K562 (cell line): ENCODE data around the gene KLK2. TPM values are rescaled to one million over a fixed set of nuclear protein-coding genes. Genes with fewer than 3 reads are reported as not detected.

Source experiments
- ATAC-seq: fragments of 200-7000 bp; cut with Tn5 transposase; 3 replicates; pipeline ENCODE4 v1.9.1; 2020; ENCODE audit warnings: moderate library complexity
- BruUV-seq: library from RNA; stranded (reverse); fragments of 400-500 nt; replicated peaks from 2 replicates; lab custom pipeline; 2021; lab: Mats Ljungman, UMichigan
- CTCF ChIA-PET: fragments of 300-600 bp; formaldehyde crosslinking; extraction: SDS; loops from one replicate; lab custom pipeline; 2021; ENCODE audit warnings: low intra/inter-chr PET ratio; lab: Yijun Ruan, JAX
- POLR2A ChIA-PET: fragments of 300-600, 350-650 bp; sonication (Branson Sonifier 250); formaldehyde crosslinking; extraction: SDS; loops from one replicate; lab custom pipeline; 2021; ENCODE audit warnings: antibody characterized with exemption, inconsistent platforms; lab: Yijun Ruan, JAX
- DNase-seq, 4 experiments: peaks; one replicate each; pipeline versions ENCODE4 v3.0.0 to v3.0.0-alpha.2; 2011 to 2018; ENCODE audit warnings: low spot score in 3 of 4, mixed read lengths in 3 of 4; ENCODE audit errors: extremely low read depth in 1 of 4
- FAIRE-seq: peaks from 2 replicates; lab custom pipeline; 2011; peaks lifted over from hg19 to GRCh38; lab: Jason Lieb, UNC
- H2AFZ ChIP-seq: 2 replicates; pipeline ENCODE4 v1.6.0; 2011; ENCODE audit warnings: low read depth, low read length, control low read depth, inconsistent platforms
- H3K27ac ChIP-seq: fragments of 200-600 bp; 3 replicates; pipeline ENCODE4 v1.8.0; 2011; ENCODE audit warnings: low read depth, mild to moderate bottlenecking, control low read depth, inconsistent platforms, low read length, moderate library complexity, mixed read lengths; ENCODE audit errors: extremely low read depth
- H3K27me3 ChIP-seq, 2 experiments: fragments of 300-600 bp in 1 of 2; 2 replicates in 1 of 2; 3 replicates in 1 of 2; pipeline versions ENCODE4 v1.6.0 to v1.8.0; 2011; ENCODE audit warnings: inconsistent platforms in 2 of 2, low read length in 2 of 2, mild to moderate bottlenecking in 1 of 2, mixed read lengths in 1 of 2, moderate library complexity in 1 of 2; ENCODE audit not compliant: control insufficient read depth in 2 of 2, insufficient read depth in 2 of 2
- H3K36me3 ChIP-seq: fragments of 300-600 bp; 3 replicates; pipeline ENCODE4 v1.8.0; 2011; ENCODE audit warnings: mild to moderate bottlenecking, low read length, inconsistent platforms; ENCODE audit not compliant: control insufficient read depth, insufficient read depth
- H3K4me1 ChIP-seq, 2 experiments: fragments of 200-600 bp in 1 of 2; replicated peaks in 1 of 2; 2 replicates in 1 of 2; 3 replicates in 1 of 2; pipeline versions ENCODE4 v1.5.1 to v1.8.0; 2011; ENCODE audit warnings: inconsistent platforms in 2 of 2, low read length in 2 of 2, mild to moderate bottlenecking in 1 of 2, mixed read lengths in 1 of 2, moderate library complexity in 1 of 2; ENCODE audit not compliant: control insufficient read depth in 2 of 2, insufficient read depth in 2 of 2
- H3K4me2 ChIP-seq: 2 replicates; pipeline ENCODE4 v1.6.1; 2011; ENCODE audit warnings: low read length, control low read depth, inconsistent platforms, mixed read lengths; ENCODE audit not compliant: insufficient read depth
- H3K4me3 ChIP-seq: fragments of 200-600 bp; sonication (generic), shearing (Covaris generic); 2 replicates; pipeline ENCODE4 v1.5.1; 2016; ENCODE audit warnings: control low read depth, inconsistent platforms
- H3K79me2 ChIP-seq: fragments of 200-600 bp; 3 replicates; pipeline ENCODE4 v1.8.0; 2011; ENCODE audit warnings: low read length, inconsistent platforms; ENCODE audit not compliant: control insufficient read depth, insufficient read depth
- H3K9ac ChIP-seq, 2 experiments: 2 replicates each; pipeline versions ENCODE4 v1.6.0 to v1.6.1; 2011; ENCODE audit warnings: low read depth in 2 of 2, low read length in 2 of 2, control low read depth in 1 of 2, inconsistent platforms in 1 of 2, mild to moderate bottlenecking in 1 of 2, mixed read lengths in 1 of 2; ENCODE audit not compliant: insufficient read depth in 1 of 2
- H3K9me1 ChIP-seq: one replicate; pipeline ENCODE4 v1.6.0; 2011; ENCODE audit warnings: inconsistent platforms, mild to moderate bottlenecking, low read length, moderate library complexity; ENCODE audit not compliant: control insufficient read depth, insufficient read depth
- H3K9me3 ChIP-seq: replicated peaks from 2 replicates; pipeline ENCODE4 v1.5.1; 2011; ENCODE audit warnings: low read depth, low read length, inconsistent platforms; ENCODE audit not compliant: control insufficient read depth, insufficient read depth
- H4K20me1 ChIP-seq: replicated peaks from 2 replicates; pipeline ENCODE4 v1.6.1; 2011; ENCODE audit warnings: low read length, inconsistent platforms, mixed read lengths; ENCODE audit not compliant: control insufficient read depth, insufficient read depth
- ARHGAP35 ChIP-seq: fragments of 450-650 bp; IDR thresholded peaks from 2 replicates; pipeline ENCODE4 v1.6.1; 2018; ENCODE audit not compliant: partially characterized antibody
- FOXP4 ChIP-seq: sonication (generic); formaldehyde crosslinking; IDR thresholded peaks from 2 replicates; pipeline ENCODE4 v1.8.0; 2022; ENCODE audit warnings: mild to moderate bottlenecking, missing genetic modification reagents, borderline replicate concordance
- KLF1 ChIP-seq: fragments of 450-650 bp; IDR thresholded peaks from 2 replicates; pipeline ENCODE4 v1.6.1; 2016; ENCODE audit warnings: missing genetic modification characterization, missing compliant biosample characterization
- NFYB ChIP-seq: IDR thresholded peaks from 2 replicates; pipeline ENCODE4 v1.6.1; 2011; ENCODE audit warnings: mild to moderate bottlenecking, moderate library complexity; ENCODE audit not compliant: insufficient read length; ENCODE audit errors: extremely low read depth
- PATZ1 ChIP-seq: fragments of 250-450 bp; sonication (Bioruptor Pico); IDR thresholded peaks from 2 replicates; pipeline ENCODE4 v1.5.0; 2020; ENCODE audit warnings: mild to moderate bottlenecking, borderline replicate concordance
- PBX2 ChIP-seq, 2 experiments: IDR thresholded peaks in 1 of 2; conservative IDR thresholded peaks in 1 of 2; 2 replicates each; pipeline ENCODE4 v1.6.1; 2016; ENCODE audit warnings: low read depth in 2 of 2, mild to moderate bottlenecking in 1 of 2, missing compliant biosample characterization in 1 of 2, missing genetic modification characterization in 1 of 2, moderate library complexity in 1 of 2
- PHB ChIP-seq: fragments of 250-450 bp; sonication (Bioruptor Pico); IDR thresholded peaks from 2 replicates; pipeline ENCODE4 v1.5.0; 2021
- POLR3A ChIP-seq: IDR thresholded peaks from 2 replicates; pipeline ENCODE4 v1.6.1; 2011; ENCODE audit warnings: borderline replicate concordance, mild to moderate bottlenecking, moderate library complexity; ENCODE audit not compliant: insufficient read length, insufficient read depth; ENCODE audit errors: extremely low read depth
- ZNF124 ChIP-seq: sonication (generic); formaldehyde crosslinking; IDR thresholded peaks from 2 replicates; pipeline ENCODE4 v1.8.1; 2022; ENCODE audit warnings: missing genetic modification reagents
- ZNF212 ChIP-seq: fragments of 450-650 bp; formaldehyde crosslinking; IDR thresholded peaks from 2 replicates; pipeline ENCODE4 v1.4.0; 2020; ENCODE audit warnings: mild to moderate bottlenecking
- ZNF253 ChIP-seq: fragments of 250-450 bp; sonication (Bioruptor Pico); conservative IDR thresholded peaks from 2 replicates; pipeline ENCODE4 v1.6.1; 2021; ENCODE audit warnings: mild to moderate bottlenecking
- ZSCAN29 ChIP-seq: fragments of 450-650 bp; IDR thresholded peaks from 2 replicates; pipeline ENCODE4 v1.6.1; 2017
- WGBS: fragments of 100-300 bp; shearing (Covaris generic); methylation state at CpG from one replicate; pipeline ENCODE4 v1.1.6; 2016; ENCODE audit warnings: low coverage, mixed read lengths; ENCODE audit not compliant: insufficient coverage; ENCODE audit errors: missing lambda C conversion rate; 5-methylcytosine and 5-hydroxymethylcytosine counted together
- in situ Hi-C: fragments of 300-500 bp; cut with MboI; formaldehyde crosslinking; loops from 4 replicates; pipeline ENCODE4 v1.15.0; 2018; ENCODE audit warnings: inconsistent platforms, mixed read lengths
- intact Hi-C: fragments of 100-400 bp; cut with micrococcal nuclease; formaldehyde crosslinking; loops from 2 replicates; pipeline ENCODE4 v1.14.2; 2022
- polyA plus RNA-seq, 8 experiments: library from polyadenylated mRNA; depleted of rRNA in 4 of 8; stranded (reverse) in 5 of 8; unstranded in 3 of 8; fragments of >200 nt; fragmentation: Nextera tagmentation in 2 of 8; fragmentation: Illumina TruSeq in 1 of 8; extraction: Ambion mirVana in 2 of 8; extraction: Trizol in 1 of 8; gene quantifications; 2 replicates each; pipeline versions ENCODE4 v1.2.1 to v1.2.3, GENCODE V29; 2011 to 2014; ENCODE audit warnings: inconsistent platforms in 1 of 8, missing spikeins in 1 of 8
- total RNA-seq, 7 experiments: library from RNA; depleted of rRNA in 6 of 7; stranded (reverse); fragments of >200 nt in 6 of 7; fragmentation: Illumina TruSeq in 2 of 7; extraction: Trizol in 2 of 7; gene quantifications; 2 replicates each; pipeline versions ENCODE4 v1.2.1 to v1.2.3, GENCODE V29; 2011 to 2021; ENCODE audit warnings: low replicate concordance in 1 of 7

The KLK2 gene
- total and polyA plus RNA-seq, 9 of the 15 experiments (the other 6 are each of a cell fraction or from before 2014, with no cell fraction given): 0.11 to 0.47 (median 0.23) TPM; not detected in 1

- in situ Hi-C loops (loop anchor here (5.0 kb wide), 1 partner anchor 82 kb away; the partner anchor contains the start of gene ACP4), intact Hi-C loops (loop anchor here (5.0 kb wide), 1 partner anchor 48 kb away; no protein-coding TSS in a partner anchor)
- Histone ChIP-seq H3K36me3 (no peaks in the 10 kb centered on the region), H3K9me3 (0 out of 2 replicates have a peak, but pooled peaks cover 4% of the 10 kb centered on the region), H3K9ac (no peak overlapping the region), H3K4me2 (no peak overlapping the region), H3K4me1 (peaks cover 13 to 25% of the 10 kb centered on the region in 2 experiments), H4K20me1 (no peaks in the 10 kb centered on the region), H3K4me3 (no peak overlapping the region), H3K27ac (no peak overlapping the region), H3K9me1 (no peaks in the 10 kb centered on the region), H3K79me2 (no peaks in the 10 kb centered on the region), H2AFZ (no peak overlapping the region), H3K27me3 (peaks cover 15 to 47% of the 10 kb centered on the region in 2 experiments; a peak in 4 of 5 replicates)
- BruUV-seq: no TSS peak
- no peak for TF ChIP-seq FOXP4
- no peak for TF ChIP-seq ZNF124 (CRISPR knock-in tag)
- TF ChIP-seq NFYB: no peak
- no peak for TF ChIP-seq PBX2 (CRISPR knock-in tag; IDR thresholded peaks at IDR 0.05; ENCODE audit: low read depth)
- no peak for TF ChIP-seq PBX2 (tag; conservative IDR thresholded peaks at IDR 0.05; ENCODE audit: low read depth)
- TF ChIP-seq ZSCAN29: no peak
- TF ChIP-seq KLF1 (tag): no peak
- TF ChIP-seq PATZ1: no peak
- no peak for TF ChIP-seq PHB (CRISPR knock-in tag)
- TF ChIP-seq ARHGAP35: no peak
- TF ChIP-seq ZNF253 (CRISPR knock-in tag): no peak
- TF ChIP-seq POLR3A: no peak
- TF ChIP-seq ZNF212 (CRISPR knock-in tag): no peak
- ChIA-PET CTCF (interaction anchor here (0.5 kb wide), 1 partner anchor 37 kb away, joined by 3 read pairs; the partner anchor contains the start of gene KLK4), POLR2A (interaction anchor here (0.5 to 3.4 kb wide), 5 partner anchors 14 to 597 kb away, joined by 3 to 12 read pairs (median 3); no protein-coding TSS in a partner anchor)
- ATAC-seq (no peak), DNase-seq (no peak), FAIRE-seq (no peak)
- 3% methylated on average over 5 of the region's 5 CpGs for WGBS
Measured at GRCh38 chr19:50874211-50874610, 972 bp downstream of the KLK2 start.
